Left cardiac atrium (tissue), 4 donors: ENCODE results near the gene METRNL. TPM values are rescaled to one million over a fixed set of nuclear protein-coding genes. Genes with fewer than 3 reads are reported as not detected.
"Not testable (repeated sequence)": the region's sequence is repeated elsewhere in the genome, so short reads cannot be mapped to it uniquely, and the experiment has no call there.

Source experiments
- ATAC-seq, 2 donors: fragments of 200-7000 bp; cut with Tn5 transposase; one replicate each; pipeline ENCODE4 v1.9.1; 2020; ENCODE audit warnings: mild to moderate bottlenecking in 2 of 2, moderate library complexity in 2 of 2
- DNase-seq: peaks from one replicate; pipeline ENCODE4 v3.0.0-alpha.2; 2020
- intact Hi-C, 2 donors: fragments of 100-400 bp; cut with DNase I; formaldehyde crosslinking; loops; one replicate each; pipeline versions ENCODE4 v1.14.1 to v1.15.1; 2022 to 2023
- total RNA-seq, 2 donors: library from RNA; stranded (reverse); fragmentation: NEBNext Ultra II Directional; extraction: Animal tissue kit (Norgen Biotek cat#: 25700); gene quantifications; one replicate each; pipeline ENCODE4 v1.2.1, GENCODE V29; 2021
- donor health status: DM: no; HTN: yes; CAD: no.
- donor health status: DM: no; HTN: yes; CAD: no; lungs with severe emphysema.
- donor health status: DM: yes; HTN: yes; CAD: no.
- donor health status: Dilated cardiomyopathy.

Gene METRNL
- total RNA-seq, 2 donors from 2014 or later = 50.4 to 84.4 TPM

DNA sequence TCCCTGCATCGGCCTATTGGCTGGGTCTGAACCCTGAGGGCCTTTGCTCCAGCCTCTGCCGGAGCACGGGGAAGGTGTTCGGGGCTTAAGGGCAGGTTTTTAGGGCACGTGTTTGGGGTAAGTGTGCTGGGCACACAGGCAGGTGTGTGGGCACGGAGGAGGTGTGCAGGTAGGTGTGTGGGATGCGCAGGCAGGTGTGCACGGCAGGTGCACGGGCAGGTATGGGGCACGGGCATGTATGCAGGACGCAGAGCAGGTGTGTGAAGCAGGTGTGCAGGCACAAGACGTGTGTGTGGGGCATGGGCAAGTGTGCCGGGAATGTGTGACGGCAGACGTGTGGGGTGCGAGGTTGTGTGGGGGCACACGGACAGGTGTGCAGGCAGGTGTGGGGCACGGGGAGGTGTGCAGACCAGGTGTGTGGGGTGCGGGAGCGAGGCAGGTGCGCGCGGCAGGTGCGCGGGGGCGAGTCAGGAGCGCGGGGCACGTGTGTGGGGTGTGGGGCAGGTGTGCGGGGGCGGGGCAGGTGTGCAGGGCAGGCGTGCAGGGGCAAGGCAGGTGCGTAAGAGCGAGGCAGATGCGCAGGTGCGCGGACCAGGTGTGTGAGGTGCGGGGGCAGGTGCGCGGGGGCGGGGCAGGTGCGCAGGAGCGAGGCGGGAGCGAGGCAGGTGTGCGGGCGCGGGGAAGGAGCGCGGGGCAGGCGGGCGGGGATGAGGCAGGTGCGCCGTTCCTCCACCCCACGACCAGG lies 28.6 kb upstream of the METRNL start:
- ATAC-seq (no peak), DNase-seq (peak; percentile 29)
- intact Hi-C loops = no loop called here

DNA sequence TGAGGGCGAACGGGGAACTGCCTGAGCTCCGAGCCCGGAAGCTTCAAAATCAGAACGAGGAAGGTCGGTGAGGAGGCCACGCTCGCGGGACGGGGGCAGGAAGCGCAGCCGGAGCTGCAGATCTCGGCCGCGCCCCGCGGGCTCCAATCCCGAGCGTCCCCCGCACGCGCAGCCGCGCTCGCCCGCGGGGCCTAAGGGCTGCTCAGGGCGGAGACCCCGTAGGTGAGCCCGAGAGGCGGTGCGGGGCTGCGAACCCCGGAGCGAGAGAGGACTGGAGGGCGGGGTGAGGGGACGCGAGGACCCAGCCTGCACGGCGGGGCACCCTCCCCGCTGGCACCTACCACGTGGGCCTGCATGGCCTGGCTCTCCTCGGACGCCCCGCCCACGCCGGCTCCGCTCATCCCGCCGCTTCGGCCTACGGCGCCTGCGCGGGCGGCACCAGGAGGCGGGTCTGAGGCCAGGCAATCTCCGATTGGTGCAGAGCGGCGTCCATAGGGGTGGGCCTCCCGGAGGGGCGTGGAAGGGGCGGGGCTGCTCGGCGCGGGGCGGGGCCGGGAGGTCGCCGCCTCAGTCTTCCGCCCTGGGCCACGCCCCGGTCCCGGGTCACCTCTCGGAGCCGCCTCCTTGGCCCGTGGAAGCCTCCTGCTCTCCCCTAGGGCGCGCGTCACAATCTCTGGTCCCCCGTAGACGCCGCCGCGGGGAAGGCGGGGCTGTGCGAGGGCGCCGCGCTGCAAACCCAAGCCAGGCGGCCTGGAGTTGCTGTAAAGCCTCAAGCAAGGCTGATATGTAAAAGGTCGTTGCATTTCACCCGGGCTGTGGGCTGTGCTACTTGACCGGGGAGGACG lies 27.8 kb upstream of the METRNL start:
- ATAC-seq (peak; percentile 98), DNase-seq (peak; percentile 97)
- intact Hi-C loops = no loop called here

DNA sequence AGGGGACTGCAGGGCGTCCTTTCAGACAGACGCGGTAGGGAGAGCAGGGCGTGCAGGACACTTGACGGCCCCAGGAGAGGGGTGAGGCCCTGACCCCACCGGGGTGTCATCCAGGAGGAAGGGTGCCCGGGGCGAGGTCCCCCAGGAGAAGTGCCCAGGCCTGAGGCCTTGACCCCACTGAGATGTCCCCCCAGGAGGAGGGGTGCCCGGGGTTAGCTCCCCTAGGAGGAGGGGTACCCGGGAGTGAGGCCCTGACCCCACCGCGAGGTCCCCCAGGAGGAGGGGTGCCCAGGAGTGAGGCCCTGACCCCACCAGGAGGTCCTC lies 27.2 kb upstream of the METRNL start:
- intact Hi-C loops = no loop called here
- no peak for ATAC-seq
- DNase-seq = no peak

DNA sequence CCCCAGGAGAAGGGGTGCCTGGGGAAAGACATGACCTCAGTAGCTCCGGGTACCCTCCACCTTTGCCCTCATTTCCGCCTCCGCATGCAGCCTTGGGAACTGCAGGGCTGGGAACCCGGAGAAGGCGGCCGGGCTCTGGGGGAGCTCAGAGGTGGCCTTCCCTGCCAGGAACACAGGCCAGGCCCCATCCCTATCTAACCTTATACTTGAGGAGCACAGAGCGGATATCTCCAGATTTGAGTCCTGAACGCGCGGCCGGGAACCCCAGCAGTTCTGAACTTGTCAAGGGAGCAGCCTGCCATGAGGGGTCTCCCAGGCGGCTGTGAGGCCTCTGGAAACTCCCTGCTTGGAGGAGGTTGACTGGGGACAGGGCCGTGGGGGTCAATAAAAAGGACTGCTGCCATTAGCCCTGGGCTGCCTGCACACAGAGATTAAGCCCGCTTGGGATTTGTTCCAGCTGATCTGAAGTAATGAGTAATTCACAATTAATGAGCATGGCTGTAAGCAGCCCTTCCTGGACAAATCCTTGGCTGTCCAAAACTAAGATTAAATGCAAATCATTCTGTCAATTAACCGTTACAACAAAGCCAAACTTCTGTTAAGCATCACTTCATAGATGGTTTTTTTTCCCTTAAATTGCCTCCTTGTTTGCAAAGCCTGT lies 26.3 kb upstream of the METRNL start:
- peak; percentile 43 for DNase-seq
- intact Hi-C loops = no loop called here

DNA sequence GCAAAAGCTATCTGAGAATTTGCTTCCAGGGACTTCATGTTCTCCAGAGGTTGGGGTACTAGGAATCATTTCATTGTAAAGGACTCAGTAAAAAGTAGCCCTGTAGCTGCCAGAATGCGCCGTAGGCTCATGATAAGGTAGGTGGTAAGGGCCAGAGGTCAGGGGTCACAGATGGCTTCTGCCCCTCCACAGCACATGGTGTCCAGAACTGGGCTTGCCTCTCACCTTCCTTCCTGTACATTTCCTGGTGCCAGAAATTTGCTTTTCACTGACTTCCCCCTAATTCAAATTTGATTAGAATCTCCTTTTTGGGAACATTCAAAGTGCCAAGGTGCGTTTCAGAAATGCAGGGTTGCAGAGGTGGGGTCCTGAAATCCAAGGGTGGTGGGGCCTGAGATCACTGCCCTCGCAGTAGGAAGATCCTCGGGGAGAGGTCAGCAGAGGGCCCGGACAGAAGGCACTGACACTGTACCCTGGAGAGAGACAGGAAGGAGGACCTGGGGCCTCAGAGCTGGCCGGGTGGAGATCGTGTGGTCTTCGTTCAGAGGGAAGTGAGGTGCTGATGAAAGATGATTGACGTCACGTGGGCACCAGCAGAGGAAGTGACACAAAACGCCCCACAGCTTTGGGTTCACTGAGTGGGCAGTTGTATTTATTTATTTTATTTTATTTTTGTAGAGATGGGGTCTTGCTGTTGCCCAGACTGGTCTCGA lies 25.5 kb upstream of the METRNL start:
- DNase-seq = peak; percentile 63

More for the DNA sequence above, 26.3 kb upstream of the METRNL start:
- no peak for ATAC-seq

DNA sequence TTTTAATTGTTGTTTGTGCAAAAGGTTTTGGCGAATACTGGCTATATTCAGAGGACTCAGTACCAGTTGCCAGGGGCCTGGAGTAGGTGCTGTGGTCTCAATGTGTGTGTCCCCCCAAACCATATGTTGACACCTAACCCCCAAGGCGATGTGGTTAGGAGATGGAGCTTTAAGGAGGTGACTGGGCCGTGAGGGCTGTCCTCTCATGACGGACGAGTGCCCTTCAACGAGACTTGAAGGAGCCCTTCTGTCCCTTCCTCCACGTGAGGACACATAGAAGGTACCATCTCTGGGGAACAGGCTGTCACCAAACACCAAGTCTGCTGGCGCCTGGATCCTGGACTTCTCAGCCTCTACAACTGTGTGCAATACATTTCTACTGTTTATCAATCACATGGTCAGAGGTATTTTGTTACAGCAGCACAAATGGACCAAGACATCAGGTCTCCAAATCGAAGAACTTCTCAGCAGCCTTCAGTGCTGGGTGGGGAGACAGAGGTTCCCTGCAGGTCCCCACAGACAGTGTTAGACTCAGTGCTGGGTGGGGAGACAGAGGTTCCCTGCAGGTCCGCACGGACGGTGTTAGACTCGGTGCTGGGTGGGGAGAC lies 24.8 kb upstream of the METRNL start:
- ATAC-seq = no peak
- intact Hi-C loops = no loop called here

More for the DNA sequence above, 25.5 kb upstream of the METRNL start:
- intact Hi-C loops = no loop called here
- no peak for ATAC-seq

DNA sequence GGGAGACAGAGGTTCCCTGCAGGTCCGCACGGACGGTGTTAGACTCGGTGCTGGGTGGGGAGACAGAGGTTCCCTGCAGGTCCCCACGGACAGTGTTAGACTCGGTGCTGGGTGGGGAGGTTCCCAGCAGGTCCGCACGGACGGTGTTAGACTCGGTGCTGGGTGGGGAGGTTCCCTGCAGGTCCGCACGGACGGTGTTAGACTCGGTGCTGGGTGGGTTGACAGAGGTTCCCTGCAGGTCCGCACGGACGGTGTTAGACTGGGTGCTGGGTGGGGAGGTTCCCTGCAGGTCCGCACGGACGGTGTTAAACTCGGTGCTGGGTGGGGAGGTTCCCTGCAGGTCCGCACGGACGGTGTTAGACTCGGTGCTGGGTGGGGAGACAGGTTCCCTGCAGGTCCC lies 24.2 kb upstream of the METRNL start:
- peak; percentile 7 for DNase-seq
- intact Hi-C loops, ATAC-seq: not testable (repeated sequence)

More for the DNA sequence above, 24.8 kb upstream of the METRNL start:
- peak; percentile 7 for DNase-seq

DNA sequence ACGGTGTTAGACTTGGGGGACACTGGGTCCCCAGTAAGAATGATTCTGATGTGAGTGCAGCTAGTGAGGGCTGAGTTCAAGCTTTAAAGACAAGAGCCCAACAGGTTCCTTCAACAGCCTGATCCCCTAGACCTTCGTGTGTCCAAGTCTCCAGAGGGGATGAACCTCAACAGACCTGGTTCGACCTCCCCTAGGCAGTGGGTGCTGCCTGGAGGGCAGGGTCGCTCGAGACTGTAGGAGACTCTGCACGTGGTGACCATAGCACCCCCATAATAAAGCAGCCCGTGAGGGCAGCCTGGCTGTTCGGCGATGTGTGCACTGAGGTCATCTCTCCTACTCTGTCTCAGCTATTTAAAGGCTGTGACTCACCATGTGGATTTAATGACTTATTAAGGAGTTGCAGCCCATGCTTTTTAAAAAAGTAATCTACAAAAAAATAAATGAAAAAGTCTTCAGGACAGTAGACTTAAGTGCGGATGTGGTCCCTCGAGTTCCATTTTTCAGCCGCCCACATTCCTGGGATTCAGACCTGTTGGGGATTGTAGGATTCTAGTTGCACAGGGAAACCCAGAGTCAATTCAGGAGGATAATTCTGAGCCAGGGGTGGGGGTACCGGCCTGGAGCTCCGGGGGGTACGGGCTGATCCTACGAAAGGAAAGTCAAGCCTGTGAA lies 23.4 kb upstream of the METRNL start:
- ATAC-seq (no peak), DNase-seq (peak; percentile 25)
- intact Hi-C loops = no loop called here

DNA sequence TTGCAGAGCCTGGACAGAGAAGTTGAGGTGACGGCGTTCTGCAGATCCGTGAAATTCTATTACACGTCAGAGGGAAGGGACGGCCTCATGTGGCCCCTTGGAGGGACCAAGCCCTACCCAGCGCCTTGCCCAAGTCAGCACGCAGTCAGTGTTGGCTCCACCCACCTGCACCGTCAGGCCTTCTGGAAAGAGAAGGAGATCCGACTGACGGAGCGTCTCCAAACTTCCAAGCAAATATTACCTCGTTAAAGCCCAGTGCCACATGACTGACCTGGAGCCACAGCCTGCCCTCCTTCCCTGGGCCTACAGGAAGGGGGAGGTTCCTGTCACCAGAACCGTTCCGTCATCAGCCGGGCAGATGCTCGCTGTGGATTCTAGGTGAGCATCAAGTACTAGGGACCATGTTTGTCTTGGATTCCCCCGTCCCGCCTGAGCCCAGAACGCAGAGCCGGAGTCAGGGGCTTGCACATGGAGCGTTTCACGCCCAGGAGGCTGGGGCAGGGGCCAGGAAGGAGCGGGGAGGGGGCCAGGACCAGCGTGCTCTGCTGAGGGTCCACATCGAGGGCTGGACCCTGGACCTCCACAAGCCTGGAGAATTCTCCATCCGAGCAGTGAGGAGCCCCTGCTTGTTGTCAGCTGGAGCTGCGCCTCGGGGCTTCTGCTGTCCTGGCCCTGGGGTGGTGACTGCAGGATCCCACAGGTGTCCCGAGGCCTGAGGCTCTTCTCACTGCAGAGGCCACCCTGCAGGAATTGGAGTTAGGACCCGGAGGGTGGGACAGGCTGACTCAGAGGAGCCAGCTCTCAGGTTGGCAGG lies 22.6 kb upstream of the METRNL start:
- ATAC-seq = no peak
- DNase-seq = peak; percentile 20
- intact Hi-C loops = no loop called here

DNA sequence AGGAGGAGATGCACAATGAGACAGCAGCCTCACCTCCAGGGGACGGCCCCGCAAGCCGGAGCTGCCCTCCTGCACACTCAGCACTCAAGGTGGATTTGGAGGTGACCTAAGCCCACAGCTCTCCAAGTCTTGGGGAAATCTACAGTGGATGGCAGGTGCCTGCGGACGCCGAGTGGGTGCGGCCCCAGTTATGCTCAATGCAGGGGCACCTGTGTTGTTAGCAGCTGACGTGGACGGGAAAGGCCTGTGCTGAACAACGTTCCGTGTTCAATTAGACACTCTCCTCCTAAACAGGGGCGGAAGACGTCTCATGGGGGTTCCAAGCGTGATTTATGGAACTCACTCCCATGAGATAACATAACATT lies 22.0 kb upstream of the METRNL start:
- ATAC-seq (no peak), DNase-seq (peak; percentile 16)
- intact Hi-C loops = no loop called here

DNA sequence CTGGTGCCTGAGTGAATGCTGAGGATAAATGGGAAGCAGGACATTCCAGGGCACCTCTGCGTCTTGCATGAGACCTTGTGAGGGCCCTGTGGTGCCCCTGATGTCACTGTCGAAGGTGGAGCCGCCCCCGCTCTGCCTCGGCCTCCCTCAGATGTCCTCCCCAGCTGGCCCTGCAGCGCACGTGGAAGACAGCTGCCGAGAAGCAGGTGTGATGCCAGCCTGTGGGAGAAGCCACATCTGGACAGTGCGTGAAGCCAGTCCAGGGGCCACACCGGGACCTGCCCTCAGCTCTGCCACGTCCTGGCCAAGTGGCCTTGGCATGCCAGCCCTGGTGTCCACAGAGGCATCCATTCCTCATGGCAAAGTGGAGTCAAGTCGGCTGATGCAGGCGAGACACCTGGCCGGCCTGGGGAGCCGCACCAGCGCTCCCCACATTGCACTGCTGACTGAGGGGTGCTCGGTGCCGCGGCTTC lies 21.6 kb upstream of the METRNL start:
- intact Hi-C loops = no loop called here
- ATAC-seq = peak in 1 of 2 donors; percentile 4
- peak; percentile 13 for DNase-seq

DNA sequence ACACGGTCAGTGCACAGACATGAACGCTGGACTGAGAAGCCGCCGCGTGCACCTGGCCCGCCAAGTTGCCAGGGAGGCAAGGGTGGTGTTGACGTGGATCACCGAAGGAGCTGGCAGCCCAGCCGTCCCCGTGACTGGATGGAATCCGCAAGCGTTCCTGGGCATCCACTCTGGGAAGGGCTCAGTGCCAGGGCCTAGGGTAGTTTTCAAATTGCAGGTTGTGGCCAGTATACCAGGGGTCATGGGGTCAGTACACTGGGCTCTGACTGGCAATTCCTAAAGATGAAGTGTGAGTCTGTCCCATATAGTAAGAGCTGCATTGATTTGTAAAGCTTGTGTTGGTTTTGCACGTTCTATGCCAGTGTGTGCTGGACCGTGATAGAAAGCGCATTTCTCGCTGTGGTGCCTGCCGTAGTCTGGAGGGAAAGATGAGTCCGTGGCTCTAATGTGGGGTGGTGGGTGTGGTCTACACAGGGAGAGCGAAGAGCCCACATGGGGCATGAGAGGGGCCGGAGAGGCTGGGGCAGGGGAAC lies 21.1 kb upstream of the METRNL start:
- peak; percentile 52 to 53 for ATAC-seq
- intact Hi-C loops = no loop called here
- DNase-seq = peak; percentile 67

DNA sequence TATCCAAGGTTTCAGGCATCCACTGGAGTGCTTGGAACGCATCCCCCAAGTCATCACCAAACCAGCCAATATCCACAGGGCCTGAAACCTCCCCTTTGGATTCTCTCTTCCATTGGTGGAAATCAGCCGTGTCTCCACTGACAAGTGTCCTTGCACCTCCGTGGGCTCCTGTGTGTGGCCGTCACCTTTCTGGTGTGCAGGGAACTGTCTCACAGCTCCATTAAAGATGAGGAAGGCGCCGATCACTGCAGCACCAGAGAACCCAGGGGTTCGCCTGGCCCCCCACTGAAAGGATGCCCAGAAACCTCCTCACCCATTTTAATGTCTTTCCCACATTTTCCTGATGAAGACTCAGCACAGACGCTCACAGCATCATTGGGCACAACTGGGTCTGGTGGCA lies 17.8 kb upstream of the METRNL start:
- ATAC-seq (no peak), DNase-seq (no peak)
- intact Hi-C loops = no loop called here

DNA sequence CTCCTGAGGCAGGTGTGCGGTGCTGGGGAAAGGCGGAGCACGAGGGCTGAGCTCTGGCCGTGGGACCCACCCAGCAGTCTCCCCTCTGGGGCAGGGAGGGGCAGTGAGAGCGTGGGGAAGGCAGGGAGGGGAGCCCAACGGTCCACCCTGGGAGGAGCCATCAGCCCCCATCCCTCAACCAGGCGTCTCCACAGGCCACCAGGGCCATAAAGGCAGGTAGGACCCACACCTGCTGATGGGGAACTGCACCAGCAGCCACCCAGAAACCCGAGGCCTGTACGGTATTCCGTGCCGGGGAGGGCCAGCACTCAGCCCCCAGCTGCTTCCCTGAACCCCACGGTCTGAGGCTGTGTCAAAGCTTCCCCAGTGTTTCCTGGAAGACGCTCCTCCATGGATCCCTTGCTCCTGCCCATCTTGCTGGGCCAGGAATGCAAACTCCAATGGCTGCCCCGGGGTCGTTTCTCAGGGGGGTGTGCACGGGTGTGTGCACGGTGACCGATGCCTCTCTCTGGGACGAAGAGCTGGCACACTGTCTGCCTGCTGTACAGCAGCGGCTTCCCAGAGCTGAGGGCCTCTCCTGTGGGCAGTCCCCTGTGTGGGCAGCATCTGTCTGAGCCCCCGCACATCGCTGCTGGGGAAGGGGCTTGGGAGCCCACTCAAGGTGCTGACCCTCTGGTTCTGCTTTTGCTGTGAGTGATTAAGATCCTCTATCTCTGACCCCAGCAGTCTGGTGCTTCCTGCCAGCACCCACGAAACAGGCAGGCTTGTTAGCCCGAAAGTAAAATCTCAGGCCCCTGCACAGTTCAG lies 17.2 kb upstream of the METRNL start:
- DNase-seq (peak; percentile 10), ATAC-seq (no peak)
- intact Hi-C loops = no loop called here

DNA sequence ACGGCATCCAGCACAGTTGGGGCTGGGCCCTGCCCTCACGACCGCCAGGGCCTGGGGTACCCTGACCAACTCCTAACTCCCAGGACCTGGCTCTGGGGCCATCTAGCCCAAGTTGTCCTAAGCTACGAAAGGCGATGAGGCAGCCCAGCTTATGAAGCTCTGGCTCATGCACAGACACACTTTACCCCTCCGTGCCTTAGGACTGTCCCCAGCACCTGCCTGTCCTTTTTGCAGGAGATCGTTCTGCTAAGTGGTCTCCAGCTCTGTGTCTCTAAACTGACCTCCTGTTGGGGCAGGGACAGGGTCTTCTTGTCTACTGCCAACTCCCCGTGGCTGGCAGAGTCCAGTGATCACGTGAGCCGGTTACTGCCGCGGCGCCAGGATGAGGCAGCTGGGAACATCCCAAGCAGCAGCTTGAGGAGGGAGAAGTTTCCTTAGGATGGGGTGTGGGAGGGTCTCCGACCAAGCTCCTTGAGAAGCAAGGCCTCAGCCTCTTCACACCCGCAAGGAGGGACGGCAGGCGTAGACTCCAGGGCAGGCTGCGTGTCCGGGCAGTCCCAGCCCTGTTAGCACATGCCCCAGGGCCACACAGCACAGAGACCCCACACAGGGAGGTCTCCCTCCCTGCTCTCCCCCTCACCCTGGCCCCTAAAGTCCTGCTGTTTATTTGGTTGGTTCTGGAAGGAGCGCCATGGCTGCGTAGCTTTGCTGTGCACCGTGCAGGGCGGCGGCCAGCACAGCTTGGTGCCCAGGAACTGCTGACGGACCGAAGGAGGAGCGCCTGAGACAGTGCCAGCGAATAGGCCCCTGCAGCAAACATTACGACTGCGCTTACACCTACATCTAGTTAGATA lies 16.4 kb upstream of the METRNL start:
- peak; percentile 13 for DNase-seq
- intact Hi-C loops = no loop called here
- no peak for ATAC-seq
